ENCODE data around the gene ACAP2. TPM values are rescaled to one million over a fixed set of nuclear protein-coding genes. Genes with fewer than 3 reads are reported as not detected.
"Not testable (repeated sequence)": the region's sequence is repeated elsewhere in the genome, so short reads cannot be mapped to it uniquely, and the experiment has no call there.

Gene ACAP2
- total RNA-seq, 1 donor from 2014 or later = 76.6 TPM

GRCh38 chr3:195386739-195387138 is 56.1 kb downstream of the ACAP2 start:
- no peak for DNase-seq

GRCh38 chr3:195385526-195385925 is 57.3 kb downstream of the ACAP2 start:
- DNase-seq = no peak

- DNase-seq = no peak
Measured at GRCh38 chr3:195384952-195385351, 57.9 kb downstream of the ACAP2 start.

- DNase-seq = no peak
Measured at GRCh38 chr3:195372220-195372619, 70.6 kb downstream of the ACAP2 start.

GRCh38 chr3:195366200-195366925 is 76.5 kb downstream of the ACAP2 start:
- DNase-seq = no peak

- DNase-seq = no peak
Measured at GRCh38 chr3:195365371-195365770, 77.4 kb downstream of the ACAP2 start.

- not testable (repeated sequence) for DNase-seq
Measured at GRCh38 chr3:195357797-195358196, 85.0 kb downstream of the ACAP2 start.

GRCh38 chr3:195356151-195357086 is 86.4 kb downstream of the ACAP2 start:
- no peak for DNase-seq

GRCh38 chr3:195354009-195354408 is 88.8 kb downstream of the ACAP2 start:
- DNase-seq = not testable (repeated sequence)

- DNase-seq = no peak
Measured at GRCh38 chr3:195352895-195353488, 89.8 kb downstream of the ACAP2 start.

GRCh38 chr3:195348426-195349115 is 94.2 kb downstream of the ACAP2 start:
- peak; percentile 43 for DNase-seq

GRCh38 chr3:195337747-195338146 is 105.1 kb downstream of the ACAP2 start:
- DNase-seq = no peak

- DNase-seq = no peak
Measured at GRCh38 chr3:195334967-195335366, 107.9 kb downstream of the ACAP2 start.

- no peak for DNase-seq
Measured at GRCh38 chr3:195319060-195319459, 123.8 kb downstream of the ACAP2 start.

GRCh38 chr3:195312714-195313113 is 130.1 kb downstream of the ACAP2 start:
- no peak for DNase-seq

GRCh38 chr3:195307711-195308110 is 135.1 kb downstream of the ACAP2 start:
- no peak for DNase-seq

GRCh38 chr3:195306369-195306768 is 136.5 kb downstream of the ACAP2 start:
- no peak for DNase-seq

- no peak for DNase-seq
Measured at GRCh38 chr3:195302431-195302830, 140.4 kb downstream of the ACAP2 start.

GRCh38 chr3:195297446-195297845 is 145.4 kb downstream of the ACAP2 start:
- no peak for DNase-seq

GRCh38 chr3:195296662-195297061 is 146.2 kb downstream of the ACAP2 start:
- no peak for DNase-seq

GRCh38 chr3:195291121-195291520 is 151.7 kb downstream of the ACAP2 start:
- no peak for DNase-seq

GRCh38 chr3:195290643-195291042 is 152.2 kb downstream of the ACAP2 start:
- not testable (repeated sequence) for DNase-seq
